Urinary bladder (tissue), 4 donors: Measurements from ENCODE around the gene SNAPC3. TPM values are rescaled to one million over a fixed set of nuclear protein-coding genes. Genes with fewer than 3 reads are reported as not detected.
"Not testable (repeated sequence)": the region's sequence is repeated elsewhere in the genome, so short reads cannot be mapped to it uniquely, and the experiment has no call there.

Experiments used
- DNase-seq: peaks from one replicate; pipeline ENCODE4 v3.0.0-alpha.2; 2015; ENCODE audit errors: extremely low spot score
- H3K27ac ChIP-seq: one replicate; pipeline ENCODE4 v1.5.1; 2013; ENCODE audit warnings: low read depth, mild to moderate bottlenecking, moderate library complexity
- H3K36me3 ChIP-seq: one replicate; pipeline ENCODE4 v1.6.1; 2013; ENCODE audit warnings: mild to moderate bottlenecking, moderate library complexity; ENCODE audit not compliant: insufficient read depth
- H3K4me1 ChIP-seq: one replicate; pipeline ENCODE4 v1.6.1; 2013; ENCODE audit warnings: mild to moderate bottlenecking, moderate library complexity; ENCODE audit not compliant: insufficient read depth
- H3K4me3 ChIP-seq: one replicate; pipeline ENCODE4 v1.5.1; 2013; ENCODE audit warnings: low read depth, low read length
- WGBS: extraction: QIAGEN DNeasy Blood & Tissue Kit; methylation state at CpG from one replicate; pipeline ENCODE4 v1.1.7; 2013; 5-methylcytosine and 5-hydroxymethylcytosine counted together
- polyA plus RNA-seq: library from polyadenylated mRNA; stranded (reverse); fragments of 200-250 nt; gene quantifications from one replicate; pipeline ENCODE4 v1.2.3, GENCODE V29; 2013
- total RNA-seq: library from RNA; depleted of rRNA; stranded (reverse); fragments of >200 nt; gene quantifications from one replicate; pipeline ENCODE4 v1.2.3, GENCODE V29; 2014
- donor health status: healthy with polysubstance abuse.
- donor health status: healthy.

SNAPC3 gene
- 76.8 TPM for total RNA-seq
- polyA plus RNA-seq: 19.2 TPM

GRCh38 chr9:15422372-15423230, at the start of gene SNAPC3:
Gene SNAPC3, plus strand, starts transcription at chr9:15422876. Its CDS starts 4 bp downstream, at chr9:15422880.
- peak within 1 kb of the TSS; percentile 91 for H3K4me3 ChIP-seq
- H3K27ac ChIP-seq: peak within 1 kb of the TSS; percentile 91
- H3K36me3 ChIP-seq: peaks cover 5% of the 10 kb centered on the region
- DNase-seq: peak; percentile 87
- no peaks in the 10 kb centered on the region for H3K4me1 ChIP-seq
- under 1% methylated on average over 70 of the region's 70 CpGs for WGBS

- no peak overlapping the region for H3K4me3 ChIP-seq
- H3K4me1 ChIP-seq: no peaks in the 10 kb centered on the region
- H3K36me3 ChIP-seq: no peaks in the 10 kb centered on the region
- no peak overlapping the region for H3K27ac ChIP-seq
- no peak for DNase-seq
- 41% methylated on average over 2 of the region's 2 CpGs for WGBS
These were observed 48.8 kb upstream of the SNAPC3 start for GRCh38 chr9:15373881-15374280.

GRCh38 chr9:15374310-15374709, 48.4 kb upstream of the SNAPC3 start:
- H3K27ac ChIP-seq: no peak overlapping the region
- 93% methylated on average over 4 of the region's 4 CpGs for WGBS

GRCh38 chr9:15374825-15375224, 47.9 kb upstream of the SNAPC3 start:
- no peaks in the 10 kb centered on the region for H3K4me1 ChIP-seq
- WGBS: 88% methylated on average over 3 of the region's 3 CpGs

More at GRCh38 chr9:15374310-15374709, 48.4 kb upstream of the SNAPC3 start:
- no peak overlapping the region for H3K4me3 ChIP-seq
- DNase-seq: no peak
- no peaks in the 10 kb centered on the region for H3K4me1 ChIP-seq
- H3K36me3 ChIP-seq: no peaks in the 10 kb centered on the region

GRCh38 chr9:15377625-15378540, 44.8 kb upstream of the SNAPC3 start:
- 69% methylated on average over 4 of the region's 4 CpGs for WGBS
- no peaks in the 10 kb centered on the region for H3K36me3 ChIP-seq
- H3K4me3 ChIP-seq: no peak overlapping the region
- DNase-seq: peak; percentile 2
- H3K4me1 ChIP-seq: no peaks in the 10 kb centered on the region
- H3K27ac ChIP-seq: no peak overlapping the region

More at GRCh38 chr9:15374825-15375224, 47.9 kb upstream of the SNAPC3 start:
- Histone ChIP-seq H3K27ac (no peak overlapping the region), H3K36me3 (no peaks in the 10 kb centered on the region), H3K4me3 (no peak overlapping the region)
- no peak for DNase-seq

GRCh38 chr9:15379317-15379716, 43.4 kb upstream of the SNAPC3 start:
- DNase-seq, H3K36me3 ChIP-seq, H3K4me3 ChIP-seq, H3K27ac ChIP-seq, H3K4me1 ChIP-seq: not testable (repeated sequence)
- 65% methylated on average over 4 of the region's 4 CpGs for WGBS

GRCh38 chr9:15379888-15380287, 42.8 kb upstream of the SNAPC3 start:
- 93% methylated on average over 5 of the region's 5 CpGs for WGBS
- not testable (repeated sequence) for H3K27ac ChIP-seq, H3K4me3 ChIP-seq, DNase-seq, H3K4me1 ChIP-seq, H3K36me3 ChIP-seq

GRCh38 chr9:15381491-15381890, 41.2 kb upstream of the SNAPC3 start:
- WGBS: 96% methylated on average over 1 of the region's 1 CpG
- H3K27ac ChIP-seq: no peak overlapping the region
- no peak for DNase-seq
- no peak overlapping the region for H3K4me3 ChIP-seq
- no peaks in the 10 kb centered on the region for H3K4me1 ChIP-seq
- no peaks in the 10 kb centered on the region for H3K36me3 ChIP-seq

GRCh38 chr9:15386465-15386864, 36.2 kb upstream of the SNAPC3 start:
- H3K27ac ChIP-seq: no peak overlapping the region
- DNase-seq: no peak
- no peaks in the 10 kb centered on the region for H3K36me3 ChIP-seq
- no peak overlapping the region for H3K4me3 ChIP-seq
- H3K4me1 ChIP-seq: no peaks in the 10 kb centered on the region
- whole genome bisulfite sequencing: 85% methylated on average over 6 of the region's 6 CpGs

- DNase-seq: no peak
- H3K27ac ChIP-seq: no peak overlapping the region
- no peaks in the 10 kb centered on the region for H3K4me1 ChIP-seq
- H3K4me3 ChIP-seq: no peak overlapping the region
- no peaks in the 10 kb centered on the region for H3K36me3 ChIP-seq
These were observed 33.5 kb upstream of the SNAPC3 start for GRCh38 chr9:15389173-15389572.

GRCh38 chr9:15389631-15390030, 33.0 kb upstream of the SNAPC3 start:
- Histone ChIP-seq H3K27ac (no peak overlapping the region), H3K4me3 (no peak overlapping the region), H3K36me3 (no peaks in the 10 kb centered on the region), H3K4me1 (no peaks in the 10 kb centered on the region)
- no peak for DNase-seq
- WGBS: 97% methylated on average over 4 of the region's 4 CpGs

- Histone ChIP-seq H3K4me1 (no peaks in the 10 kb centered on the region), H3K36me3 (no peaks in the 10 kb centered on the region), H3K4me3 (no peak overlapping the region), H3K27ac (no peak overlapping the region)
- no peak for DNase-seq
- 93% methylated on average over 2 of the region's 2 CpGs for WGBS
These were observed 32.5 kb upstream of the SNAPC3 start for GRCh38 chr9:15390201-15390600.

- no peak overlapping the region for H3K4me3 ChIP-seq
- no peak overlapping the region for H3K27ac ChIP-seq
- 82% methylated on average over 5 of the region's 5 CpGs for WGBS
- DNase-seq: no peak
- no peaks in the 10 kb centered on the region for H3K4me1 ChIP-seq
- H3K36me3 ChIP-seq: no peaks in the 10 kb centered on the region
These were observed 30.3 kb upstream of the SNAPC3 start for GRCh38 chr9:15392363-15392762.
